ENCODE results near the gene NSMCE1.

NSMCE1 gene

GRCh38 chr16:27242398-27242797 is 26.2 kb downstream of the NSMCE1 start:
- no peak for DNase-seq

DNA sequence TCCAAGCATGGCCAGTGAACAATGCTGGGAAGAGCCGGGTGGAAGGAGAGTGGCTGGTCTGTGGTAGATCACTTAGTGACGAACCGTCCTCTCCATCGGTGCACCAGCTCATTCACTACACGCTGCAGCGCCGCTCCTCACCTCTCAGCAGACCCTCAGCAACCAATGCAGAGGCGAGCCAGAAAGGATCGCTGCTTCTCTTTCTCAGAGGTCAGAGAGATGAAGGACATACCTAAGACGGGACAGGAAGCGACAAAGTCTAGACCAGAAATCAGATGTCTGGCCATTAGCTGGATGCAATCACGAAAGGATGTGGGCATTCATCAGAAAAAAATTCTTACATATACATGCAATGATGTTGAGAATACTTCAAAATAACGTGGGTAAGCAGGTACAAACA is 26.9 kb downstream of the NSMCE1 start:
- DNase-seq = no peak

- no peak for DNase-seq
Observed at GRCh38 chr16:27240948-27241531, 27.5 kb downstream of the NSMCE1 start.

- DNase-seq = no peak
Observed at GRCh38 chr16:27239906-27240655, 28.5 kb downstream of the NSMCE1 start.

- no peak for DNase-seq
Observed at GRCh38 chr16:27239026-27239425, 29.5 kb downstream of the NSMCE1 start.

DNA sequence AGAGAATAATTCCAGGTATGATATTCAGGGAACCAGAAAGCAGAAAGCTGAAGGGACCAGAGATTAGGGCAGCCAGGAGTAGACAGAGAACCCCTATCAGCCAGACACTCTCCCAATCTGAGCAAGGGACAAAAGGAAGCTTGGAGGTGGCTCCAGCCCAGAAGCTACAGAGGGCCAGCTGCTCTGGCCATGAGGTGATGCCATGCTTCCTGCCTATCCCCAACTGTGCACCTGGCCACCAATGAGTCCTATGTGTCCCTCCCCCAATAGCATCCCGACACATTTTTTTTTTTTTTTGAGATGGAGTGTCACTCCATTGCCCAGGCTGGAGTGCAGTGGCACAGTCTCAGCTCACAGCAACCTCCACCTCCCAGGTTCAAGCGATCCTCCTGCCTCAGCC is 30.0 kb downstream of the NSMCE1 start:
- no peak for DNase-seq

DNA sequence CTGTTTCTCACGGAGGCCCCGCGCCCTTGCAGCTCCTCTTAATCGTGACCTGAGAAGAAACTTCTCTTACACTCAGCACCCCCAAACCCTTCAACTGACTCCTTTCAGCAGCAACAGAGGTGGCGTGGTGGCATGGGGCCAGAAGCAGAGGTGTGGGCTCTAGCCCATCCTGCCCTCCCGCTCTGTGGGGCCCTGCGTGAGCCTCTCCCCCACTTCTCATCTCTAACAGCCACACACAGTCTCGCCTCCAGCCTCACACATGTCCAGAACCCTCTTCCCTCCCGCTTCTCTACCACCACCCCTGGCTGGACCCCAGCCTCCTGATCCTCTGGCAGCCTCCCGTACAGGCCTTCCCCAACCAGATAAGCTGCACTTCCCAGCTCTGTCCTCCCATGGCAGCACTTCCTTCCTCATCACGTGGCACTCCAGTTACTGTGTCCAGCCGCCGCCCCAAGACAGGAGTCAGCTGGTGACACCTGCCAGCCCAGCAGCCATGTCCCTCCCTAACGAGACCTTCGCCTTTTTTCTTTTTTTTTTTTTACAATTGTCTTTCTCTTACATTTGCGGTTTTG is 30.5 kb downstream of the NSMCE1 start:
- DNase-seq = no peak

GRCh38 chr16:27237219-27238015 is 31.2 kb downstream of the NSMCE1 start:
- DNase-seq = no peak

DNA sequence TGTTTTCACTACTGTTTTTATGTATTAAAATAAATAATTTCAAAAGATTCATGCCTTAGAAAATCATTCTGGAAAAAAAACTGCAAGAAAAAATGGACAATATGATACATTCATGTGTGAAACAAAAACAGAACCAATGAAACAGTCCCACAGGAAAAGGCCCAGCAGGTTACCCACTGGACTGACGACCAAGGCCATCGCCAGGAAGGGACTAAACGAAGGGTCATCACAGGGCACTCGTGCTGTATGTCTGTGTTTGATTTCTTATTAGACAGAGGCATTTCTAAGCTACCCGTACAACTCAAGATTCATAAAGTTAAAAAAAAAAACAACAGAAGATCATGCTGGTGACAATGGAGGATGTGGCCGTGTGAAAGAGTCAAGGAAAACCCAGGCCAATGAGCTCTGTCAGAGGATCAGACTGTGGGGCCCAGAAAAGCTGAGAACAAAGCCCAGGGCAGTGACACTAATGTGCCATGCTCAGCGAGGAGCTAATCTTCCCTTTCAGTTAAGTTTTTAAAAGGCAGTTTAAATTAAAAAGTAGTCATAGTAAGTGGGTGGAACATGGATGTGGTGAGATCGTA is 31.8 kb downstream of the NSMCE1 start:
- DNase-seq = no peak

GRCh38 chr16:27235938-27236245 is 32.7 kb downstream of the NSMCE1 start:
- no peak for DNase-seq

DNA sequence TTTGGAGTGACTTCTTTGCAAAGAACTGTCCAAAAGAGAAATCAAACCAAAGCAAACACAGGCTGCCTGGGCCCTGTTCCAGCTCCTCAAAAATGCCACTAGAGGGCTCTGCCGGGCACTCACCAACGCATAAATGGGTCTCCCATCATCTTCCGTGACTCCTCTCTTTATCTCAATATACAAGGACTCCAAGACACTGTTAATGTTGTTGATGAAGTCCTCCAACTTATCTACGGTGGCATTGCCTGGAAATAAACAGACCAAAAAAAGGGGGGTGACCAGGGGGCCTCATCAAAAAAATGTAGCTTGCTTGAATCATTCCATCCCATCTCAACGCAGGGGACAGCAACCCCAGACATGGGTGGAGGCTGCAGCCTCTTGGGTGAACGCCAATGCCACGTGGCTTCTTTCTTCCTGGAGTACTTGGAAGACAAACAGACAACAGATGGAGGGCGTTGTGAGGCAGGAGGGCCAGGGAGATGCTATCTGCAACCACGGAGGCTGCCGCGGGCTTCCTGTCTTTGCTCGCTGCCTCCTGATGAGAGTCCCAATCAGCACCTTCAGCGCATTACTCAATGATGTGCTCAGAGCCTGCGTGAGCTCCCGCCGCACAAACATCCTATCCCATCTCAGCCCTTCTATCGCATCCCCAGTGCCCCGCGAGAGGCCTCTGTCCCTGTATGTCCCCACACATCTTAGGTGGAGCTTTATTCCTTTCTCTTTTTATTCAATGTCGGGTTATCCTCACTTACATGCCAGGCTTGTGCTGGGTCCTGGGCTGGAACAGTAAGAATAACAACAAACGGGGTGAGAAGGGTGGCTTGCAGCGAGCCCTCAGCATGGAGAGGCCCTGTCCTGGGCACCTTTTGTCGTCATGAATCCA is 33.3 kb downstream of the NSMCE1 start:
- DNase-seq = peak; percentile 78

- DNase-seq = no peak
Observed at GRCh38 chr16:27234603-27235002, 34.0 kb downstream of the NSMCE1 start.

GRCh38 chr16:27234171-27234570 is 34.4 kb downstream of the NSMCE1 start:
- no peak for DNase-seq

DNA sequence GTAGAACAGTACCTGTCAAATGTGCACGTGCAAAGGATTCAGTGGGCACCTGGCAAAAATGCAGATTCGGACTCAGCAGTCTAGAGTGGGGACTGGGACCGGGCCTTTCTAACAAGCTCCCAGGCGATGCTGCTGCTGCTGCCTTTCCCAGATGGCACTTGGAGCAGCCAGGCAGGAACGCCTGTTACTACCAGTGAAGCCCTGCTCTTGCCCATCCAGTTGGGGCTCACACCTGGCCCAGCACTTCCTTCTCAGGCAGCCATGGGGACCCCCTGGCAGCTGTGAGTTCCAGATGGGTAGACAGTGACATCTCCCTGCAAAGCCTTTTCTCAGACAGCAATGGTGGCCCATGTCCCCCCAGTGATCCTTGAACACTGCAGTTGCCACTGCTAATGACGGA is 34.8 kb downstream of the NSMCE1 start:
- DNase-seq = no peak

DNA sequence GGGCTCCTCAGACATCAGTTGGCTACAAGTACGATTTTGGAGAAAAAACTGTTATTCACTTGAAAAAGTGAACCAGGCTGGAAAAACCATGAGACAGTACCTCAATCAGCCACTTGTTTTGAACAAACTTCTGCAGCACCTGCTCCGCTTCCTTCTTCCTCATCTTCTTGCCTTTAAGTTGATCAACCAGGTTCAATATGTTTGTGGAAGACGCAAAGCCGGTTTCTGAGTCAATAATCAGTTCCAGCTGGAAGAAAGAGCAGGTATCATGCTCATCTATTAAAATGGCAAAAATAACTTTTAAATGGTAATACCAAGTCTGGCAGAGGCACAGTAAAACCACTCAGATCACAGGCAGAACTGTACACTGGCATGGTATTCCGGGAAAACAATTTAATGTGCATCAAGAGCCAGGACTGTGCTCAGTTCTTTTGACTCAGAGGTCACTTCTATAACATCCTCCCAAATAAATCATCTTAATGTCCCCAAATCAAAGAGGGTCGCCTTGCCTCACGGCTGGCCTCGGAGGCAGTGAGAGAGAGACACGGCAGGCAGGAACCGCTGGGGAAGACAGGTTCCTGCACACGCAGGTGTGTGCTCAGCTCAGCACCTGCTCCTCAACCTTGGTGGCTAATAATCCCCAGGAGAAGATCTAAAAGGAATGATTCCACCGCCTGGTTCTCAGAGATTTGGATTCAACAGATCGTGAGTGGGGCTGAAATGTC is 35.5 kb downstream of the NSMCE1 start:
- no peak for DNase-seq

GRCh38 chr16:27232061-27232900 is 36.3 kb downstream of the NSMCE1 start:
- peak; percentile 95 for DNase-seq

DNA sequence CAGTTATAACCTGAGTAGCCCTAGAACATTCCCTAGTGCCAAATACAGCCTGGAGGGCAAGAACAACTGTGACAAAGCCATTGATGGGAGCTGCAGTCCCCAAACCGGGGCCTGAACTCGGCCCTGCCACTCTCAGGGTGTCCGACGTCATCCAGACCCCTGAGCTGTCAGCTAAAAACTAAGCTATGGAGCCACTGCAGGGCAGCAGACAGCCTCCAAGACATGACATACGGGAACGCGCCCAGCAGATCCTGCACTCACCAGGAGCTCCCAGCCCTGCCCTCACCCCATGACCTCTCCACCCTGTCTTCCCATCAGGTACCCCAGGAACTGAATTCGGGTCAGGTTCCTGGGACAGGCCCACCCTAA is 36.9 kb downstream of the NSMCE1 start:
- no peak for DNase-seq

GRCh38 chr16:27230562-27231001 is 38.0 kb downstream of the NSMCE1 start:
- DNase-seq = peak; percentile 58

GRCh38 chr16:27229891-27230470 is 38.6 kb downstream of the NSMCE1 start:
- no peak for DNase-seq

Measured in RPMI8226 (cell line).